ENCODE measurements around the gene GAPDH.
"Not testable (repeated sequence)": the region's sequence is repeated elsewhere in the genome, so short reads cannot be mapped to it uniquely, and the experiment has no call there.

Gene GAPDH

GRCh38 chr12:6569312-6569711, 35.0 kb downstream of the GAPDH start:
- H3K27ac ChIP-seq (ENCODE audit: low read length): no peak overlapping the region
- H3K4me1 ChIP-seq (ENCODE audit: control insufficient read depth, insufficient read depth, low read length): peaks cover 15% of the 10 kb centered on the region
- H3K9me3 ChIP-seq (ENCODE audit: control insufficient read depth in 2 of 2, low read length in 2 of 2): no peaks in the 10 kb centered on the region
- H3K4me3 ChIP-seq (ENCODE audit: low read length in 2 of 2): no peak overlapping the region
- no peak overlapping the region for H3K9ac ChIP-seq (ENCODE audit: low read length in 2 of 2)
- H3K27me3 ChIP-seq (ENCODE audit: control insufficient read depth in 1 of 2, insufficient read depth in 2 of 2, low read length in 2 of 2): no peaks in the 10 kb centered on the region
- peaks cover 33 to 41% of the 10 kb centered on the region in 2 donors for H3K36me3 ChIP-seq (ENCODE audit: control insufficient read depth in 2 of 2, insufficient read depth in 2 of 2, low read length in 2 of 2)

GRCh38 chr12:6569786-6570185, 35.5 kb downstream of the GAPDH start:
- H3K27me3 ChIP-seq (ENCODE audit: control insufficient read depth in 1 of 2, insufficient read depth in 2 of 2, low read length in 2 of 2): no peaks in the 10 kb centered on the region
- H3K36me3 ChIP-seq (ENCODE audit: control insufficient read depth in 2 of 2, insufficient read depth in 2 of 2, low read length in 2 of 2): peaks cover 38 to 45% of the 10 kb centered on the region in 2 donors
- H3K27ac ChIP-seq (ENCODE audit: low read length): no peak overlapping the region
- peaks cover 15% of the 10 kb centered on the region for H3K4me1 ChIP-seq (ENCODE audit: control insufficient read depth, insufficient read depth, low read length)
- H3K9ac ChIP-seq (ENCODE audit: low read length in 2 of 2): no peak overlapping the region
- H3K9me3 ChIP-seq (ENCODE audit: control insufficient read depth in 2 of 2, low read length in 2 of 2): no peaks in the 10 kb centered on the region
- no peak overlapping the region for H3K4me3 ChIP-seq (ENCODE audit: low read length in 2 of 2)

DNA sequence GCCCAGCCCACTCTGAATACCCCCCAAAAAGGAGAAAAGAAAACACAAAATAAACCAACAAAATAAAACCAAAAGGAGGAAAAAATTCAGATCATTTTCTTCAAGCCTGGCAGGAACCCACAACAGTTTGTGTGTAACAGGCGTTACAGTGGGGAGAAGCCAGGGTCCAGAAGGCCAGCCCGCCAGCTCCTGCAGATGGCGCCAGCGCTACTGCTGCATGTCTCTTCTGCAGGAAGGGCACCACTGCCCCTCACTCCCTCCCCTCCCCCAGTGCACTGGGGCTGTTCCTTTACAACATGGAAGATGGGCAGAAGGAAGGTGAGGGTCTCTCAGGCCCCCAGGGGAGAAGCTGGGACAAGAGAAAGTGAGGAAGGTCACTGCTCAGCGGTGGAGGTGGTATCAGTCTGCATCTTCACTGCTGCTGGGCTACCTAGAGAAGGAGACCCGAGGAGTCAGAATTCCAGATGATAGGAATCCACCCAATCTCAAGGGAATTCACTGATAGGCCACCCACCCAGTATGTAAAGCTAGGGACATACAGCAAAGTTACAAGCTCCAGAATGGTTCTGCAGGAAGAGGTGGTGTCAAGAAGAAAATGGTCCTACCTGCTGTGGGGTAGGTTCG, 36.1 kb downstream of the GAPDH start:
- H3K27me3 ChIP-seq (ENCODE audit: control insufficient read depth in 1 of 2, insufficient read depth in 2 of 2, low read length in 2 of 2): no peaks in the 10 kb centered on the region
- H3K27ac ChIP-seq (ENCODE audit: low read length): no peak overlapping the region
- H3K9me3 ChIP-seq (ENCODE audit: control insufficient read depth in 2 of 2, low read length in 2 of 2): no peaks in the 10 kb centered on the region
- H3K4me1 ChIP-seq (ENCODE audit: control insufficient read depth, insufficient read depth, low read length): peaks cover 15% of the 10 kb centered on the region
- H3K4me3 ChIP-seq (ENCODE audit: low read length in 2 of 2): no peak overlapping the region
- no peak overlapping the region for H3K9ac ChIP-seq (ENCODE audit: low read length in 2 of 2)
- peaks cover 42 to 51% of the 10 kb centered on the region in 2 donors for H3K36me3 ChIP-seq (ENCODE audit: control insufficient read depth in 2 of 2, insufficient read depth in 2 of 2, low read length in 2 of 2)

DNA sequence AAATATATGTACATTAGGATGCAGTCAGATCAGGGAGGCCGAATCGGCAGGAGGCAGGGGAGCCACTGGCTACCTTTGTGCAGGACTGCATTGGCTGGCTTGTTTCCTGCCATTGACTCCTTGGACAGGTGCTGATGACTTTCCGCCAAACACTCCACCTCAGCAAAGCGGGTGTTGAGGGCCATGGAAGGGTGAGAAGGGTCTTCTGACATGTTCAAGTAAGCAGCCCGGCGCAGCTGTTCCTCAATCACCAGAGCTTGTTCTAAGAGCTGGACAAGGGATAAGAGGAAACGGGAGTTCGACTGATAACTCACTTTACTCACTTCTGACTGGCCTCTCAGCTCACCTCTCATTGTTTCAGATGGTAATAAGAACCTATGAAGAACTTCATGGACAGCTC, 38.7 kb downstream of the GAPDH start:
- Histone ChIP-seq H3K9me3 (ENCODE audit: control insufficient read depth in 2 of 2, low read length in 2 of 2) (no peaks in the 10 kb centered on the region), H3K36me3 (ENCODE audit: control insufficient read depth in 2 of 2, insufficient read depth in 2 of 2, low read length in 2 of 2) (peaks cover 57 to 65% of the 10 kb centered on the region in 2 donors)

GRCh38 chr12:6574576-6575295, 40.4 kb downstream of the GAPDH start:
- H3K9me3 ChIP-seq (ENCODE audit: control insufficient read depth in 2 of 2, low read length in 2 of 2): no peaks in the 10 kb centered on the region
- H3K36me3 ChIP-seq (ENCODE audit: control insufficient read depth in 2 of 2, insufficient read depth in 2 of 2, low read length in 2 of 2): peaks cover 63 to 69% of the 10 kb centered on the region in 2 donors
- no peaks in the 10 kb centered on the region for H3K27me3 ChIP-seq (ENCODE audit: control insufficient read depth in 1 of 2, insufficient read depth in 2 of 2, low read length in 2 of 2)
- no peaks in the 10 kb centered on the region for H3K4me1 ChIP-seq (ENCODE audit: control insufficient read depth, insufficient read depth, low read length)
- no peak overlapping the region for H3K27ac ChIP-seq (ENCODE audit: low read length)
- H3K9ac ChIP-seq (ENCODE audit: low read length in 2 of 2): no peak overlapping the region
- no peak overlapping the region for H3K4me3 ChIP-seq (ENCODE audit: low read length in 2 of 2)

More for the DNA sequence above, 38.7 kb downstream of the GAPDH start:
- no peak overlapping the region for H3K4me3 ChIP-seq (ENCODE audit: low read length in 2 of 2)
- no peak overlapping the region for H3K9ac ChIP-seq (ENCODE audit: low read length in 2 of 2)
- H3K4me1 ChIP-seq (ENCODE audit: control insufficient read depth, insufficient read depth, low read length): peaks cover 4% of the 10 kb centered on the region
- H3K27me3 ChIP-seq (ENCODE audit: control insufficient read depth in 1 of 2, insufficient read depth in 2 of 2, low read length in 2 of 2): no peaks in the 10 kb centered on the region
- no peak overlapping the region for H3K27ac ChIP-seq (ENCODE audit: low read length)

- Histone ChIP-seq H3K9ac (ENCODE audit: low read length in 2 of 2) (no peak overlapping the region), H3K36me3 (ENCODE audit: control insufficient read depth in 2 of 2, insufficient read depth in 2 of 2, low read length in 2 of 2) (peaks cover 61 to 62% of the 10 kb centered on the region in 2 donors), H3K4me1 (ENCODE audit: control insufficient read depth, insufficient read depth, low read length) (no peaks in the 10 kb centered on the region), H3K4me3 (ENCODE audit: low read length in 2 of 2) (no peak overlapping the region), H3K9me3 (ENCODE audit: control insufficient read depth in 2 of 2, low read length in 2 of 2) (no peaks in the 10 kb centered on the region), H3K27me3 (ENCODE audit: control insufficient read depth in 1 of 2, insufficient read depth in 2 of 2, low read length in 2 of 2) (no peaks in the 10 kb centered on the region), H3K27ac (ENCODE audit: low read length) (no peak overlapping the region)
Observed at GRCh38 chr12:6575648-6576047, 41.3 kb downstream of the GAPDH start.

- H3K4me3 ChIP-seq (ENCODE audit: low read length in 2 of 2): no peak overlapping the region
- H3K36me3 ChIP-seq (ENCODE audit: control insufficient read depth in 2 of 2, insufficient read depth in 2 of 2, low read length in 2 of 2): peaks cover 62 to 69% of the 10 kb centered on the region in 2 donors
- no peaks in the 10 kb centered on the region for H3K4me1 ChIP-seq (ENCODE audit: control insufficient read depth, insufficient read depth, low read length)
- H3K27me3 ChIP-seq (ENCODE audit: control insufficient read depth in 1 of 2, insufficient read depth in 2 of 2, low read length in 2 of 2): no peaks in the 10 kb centered on the region
- H3K9me3 ChIP-seq (ENCODE audit: control insufficient read depth in 2 of 2, low read length in 2 of 2): no peaks in the 10 kb centered on the region
- H3K9ac ChIP-seq (ENCODE audit: low read length in 2 of 2): no peak overlapping the region
- no peak overlapping the region for H3K27ac ChIP-seq (ENCODE audit: low read length)
Observed at GRCh38 chr12:6582196-6582595, 47.9 kb downstream of the GAPDH start.

DNA sequence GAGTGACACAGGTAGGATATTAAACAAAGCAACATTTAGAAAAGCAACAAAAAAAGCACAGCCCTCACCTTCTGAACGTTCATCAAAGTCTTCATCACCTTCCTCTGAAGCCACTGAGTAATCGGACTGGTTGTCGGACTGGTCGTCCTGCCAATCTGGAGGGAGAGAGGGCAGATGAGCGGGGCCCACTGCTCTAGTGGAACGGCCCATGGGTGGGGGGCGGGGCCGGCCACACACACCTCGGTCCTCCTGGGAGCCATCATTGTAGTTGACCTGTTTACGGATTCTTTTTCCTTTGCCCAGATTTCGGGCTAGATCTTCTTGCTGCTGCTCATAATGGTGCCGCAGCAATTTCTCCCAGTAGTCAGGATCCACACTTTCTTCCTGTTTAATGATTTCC, 48.6 kb downstream of the GAPDH start:
- Histone ChIP-seq H3K27me3 (ENCODE audit: control insufficient read depth in 1 of 2, insufficient read depth in 2 of 2, low read length in 2 of 2) (no peaks in the 10 kb centered on the region), H3K9me3 (ENCODE audit: control insufficient read depth in 2 of 2, low read length in 2 of 2) (no peaks in the 10 kb centered on the region), H3K36me3 (ENCODE audit: control insufficient read depth in 2 of 2, insufficient read depth in 2 of 2, low read length in 2 of 2) (peaks cover 62 to 69% of the 10 kb centered on the region in 2 donors), H3K4me1 (ENCODE audit: control insufficient read depth, insufficient read depth, low read length) (no peaks in the 10 kb centered on the region), H3K9ac (ENCODE audit: low read length in 2 of 2) (no peak overlapping the region), H3K27ac (ENCODE audit: low read length) (no peak overlapping the region), H3K4me3 (ENCODE audit: low read length in 2 of 2) (no peak overlapping the region)

DNA sequence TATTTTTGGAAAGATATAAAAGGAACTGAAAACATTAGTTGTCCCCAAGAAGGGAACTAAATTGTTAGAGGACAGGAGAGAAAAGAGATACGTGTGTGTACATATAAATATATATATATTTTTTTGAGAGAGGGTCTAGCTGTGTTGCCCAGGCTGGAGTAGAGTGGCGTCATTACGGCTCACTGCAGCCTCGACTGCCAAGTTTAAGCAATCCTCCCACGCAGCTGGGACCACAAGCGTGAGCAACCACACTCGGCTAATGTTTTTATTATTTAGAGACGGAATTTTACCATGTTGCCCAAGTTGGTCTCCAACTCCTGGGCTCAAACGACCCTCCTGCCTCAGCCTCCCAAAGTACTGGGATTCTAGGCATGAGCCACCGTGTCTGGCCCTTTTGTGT, 50.0 kb downstream of the GAPDH start:
- H3K9me3 ChIP-seq (ENCODE audit: control insufficient read depth in 2 of 2, low read length in 2 of 2): no peaks in the 10 kb centered on the region
- no peak overlapping the region for H3K4me3 ChIP-seq (ENCODE audit: low read length in 2 of 2)
- H3K4me1 ChIP-seq (ENCODE audit: control insufficient read depth, insufficient read depth, low read length): no peaks in the 10 kb centered on the region
- H3K27ac ChIP-seq (ENCODE audit: low read length): no peak overlapping the region
- H3K9ac ChIP-seq (ENCODE audit: low read length in 2 of 2): no peak overlapping the region
- H3K27me3 ChIP-seq (ENCODE audit: control insufficient read depth in 1 of 2, insufficient read depth in 2 of 2, low read length in 2 of 2): no peaks in the 10 kb centered on the region
- H3K36me3 ChIP-seq (ENCODE audit: control insufficient read depth in 2 of 2, insufficient read depth in 2 of 2, low read length in 2 of 2): peaks cover 61 to 68% of the 10 kb centered on the region in 2 donors

GRCh38 chr12:6586569-6586968, 52.3 kb downstream of the GAPDH start:
- not testable (repeated sequence) for H3K4me3 ChIP-seq (ENCODE audit: low read length in 2 of 2); H3K9me3 ChIP-seq (ENCODE audit: control insufficient read depth in 2 of 2, low read length in 2 of 2); H3K27me3 ChIP-seq (ENCODE audit: control insufficient read depth in 1 of 2, insufficient read depth in 2 of 2, low read length in 2 of 2); H3K27ac ChIP-seq (ENCODE audit: low read length); H3K4me1 ChIP-seq (ENCODE audit: control insufficient read depth, insufficient read depth, low read length); H3K9ac ChIP-seq (ENCODE audit: low read length in 2 of 2)
- H3K36me3 ChIP-seq (ENCODE audit: control insufficient read depth in 2 of 2, insufficient read depth in 2 of 2, low read length in 2 of 2): peaks cover 62 to 72% of the 10 kb centered on the region in 2 donors
